Lung (tissue), 12 donors: Measurements from ENCODE around the gene AGAP1. TPM values are rescaled to one million over a fixed set of nuclear protein-coding genes. Genes with fewer than 3 reads are reported as not detected.

Source experiments
- ATAC-seq: fragments of 200-7000 bp; cut with Tn5 transposase; one replicate; pipeline ENCODE4 v1.9.1; 2020; ENCODE audit warnings: moderate number of reproducible peaks; ENCODE audit not compliant: insufficient read depth, low FRiP score
- DNase-seq, 3 donors: peaks; one replicate each; pipeline ENCODE4 v3.0.0-alpha.2; 2013 to 2017
- H3K27ac ChIP-seq, 2 donors: one replicate each; pipeline ENCODE4 v1.5.1; 2013; ENCODE audit warnings: mild to moderate bottlenecking in 2 of 2, moderate library complexity in 2 of 2, control low read depth in 1 of 2, inconsistent platforms in 1 of 2, low read depth in 1 of 2, low read length in 1 of 2
- H3K27me3 ChIP-seq, 3 donors: one replicate each; pipeline ENCODE4 v1.5.1; 2013; ENCODE audit warnings: low read length in 2 of 3; ENCODE audit not compliant: control insufficient read depth in 3 of 3, insufficient read depth in 3 of 3
- H3K36me3 ChIP-seq, 4 donors: one replicate each; pipeline ENCODE4 v1.5.1; 2013; ENCODE audit warnings: low read length in 4 of 4, mild to moderate bottlenecking in 1 of 4, moderate library complexity in 1 of 4; ENCODE audit not compliant: control insufficient read depth in 4 of 4, insufficient read depth in 4 of 4
- H3K4me1 ChIP-seq, 5 donors: one replicate each; pipeline ENCODE4 v1.5.1; 2013; ENCODE audit warnings: low read length in 5 of 5, mild to moderate bottlenecking in 2 of 5, moderate library complexity in 1 of 5; ENCODE audit not compliant: control insufficient read depth in 5 of 5, insufficient read depth in 5 of 5
- H3K4me3 ChIP-seq: one replicate; pipeline ENCODE4 v1.5.1; 2013; ENCODE audit warnings: mild to moderate bottlenecking, control low read depth, moderate library complexity
- H3K9ac ChIP-seq, 2 donors: one replicate each; pipeline ENCODE4 v1.5.1; 2013; ENCODE audit warnings: low read length in 2 of 2, control low read depth in 1 of 2; ENCODE audit not compliant: insufficient read depth in 1 of 2
- H3K9me3 ChIP-seq, 4 donors: one replicate each; pipeline ENCODE4 v1.5.1; 2013; ENCODE audit warnings: low read length in 3 of 4, mild to moderate bottlenecking in 1 of 4, moderate library complexity in 1 of 4; ENCODE audit not compliant: control insufficient read depth in 4 of 4, insufficient read depth in 3 of 4
- WGBS, 2 donors: extraction: QIAGEN DNeasy Blood & Tissue Kit; methylation state at CpG; one replicate each; pipeline ENCODE4 v1.1.7; 2013; 5-methylcytosine and 5-hydroxymethylcytosine counted together
- polyA plus RNA-seq, 2 donors: library from polyadenylated mRNA; stranded (reverse); fragments of 200-250 nt; gene quantifications; one replicate each; pipeline ENCODE4 v1.2.1, GENCODE V29; 2013
- total RNA-seq, 2 donors: library from RNA; depleted of rRNA in 1 of 2; stranded (reverse); fragments of >200 nt in 1 of 2; gene quantifications; one replicate each; pipeline ENCODE4 v1.2.1, GENCODE V29; 2014 to 2021
- TF ChIP-seq, protein P1 (sequence below): IDR thresholded peaks from 2 replicates; pipeline ENCODE4 v1.5.1; 2012; ENCODE audit warnings: mild to moderate bottlenecking; ENCODE audit errors: control extremely low read depth, extremely low read depth
- donor health status: control.
- donor health status: control.
- donor health status: Bipolar disorder and iron deficiency.
- donor health status: healthy.
- donor health status: DM: yes; HTN: yes; CAD: no.

AGAP1 gene
- total and polyA plus RNA-seq, 4 donors, result 6.6 to 39.4 (median 20.2) TPM

DNA sequence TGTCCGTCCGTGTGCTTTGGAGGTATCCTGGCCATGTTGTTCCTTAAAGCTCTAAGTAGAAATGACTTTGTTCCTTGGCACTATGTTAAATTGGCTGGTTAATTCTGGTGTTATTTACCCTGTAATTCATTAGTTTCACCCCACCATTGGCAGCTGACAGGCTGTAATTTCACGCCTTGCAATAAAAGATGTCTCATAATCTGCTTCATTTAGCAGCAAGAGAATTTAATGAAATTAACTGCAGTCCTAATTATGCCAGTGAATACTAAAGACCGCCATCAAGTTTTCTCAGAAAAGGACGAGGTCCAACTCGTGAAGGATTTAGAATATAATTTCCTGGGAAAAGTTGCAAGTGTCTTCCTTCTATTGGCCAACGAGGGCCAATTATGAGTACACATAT is 355.1 kb downstream of the AGAP1 start:
- 92 to 95% methylated on average over 7 of the region's 7 CpGs for WGBS, 2 donors
- Histone ChIP-seq H3K9me3 (no peaks in the 10 kb centered on the region), H3K4me1 (peaks cover 0 to 5% (median 0%) of the 10 kb centered on the region in 5 donors), H3K27ac (no peak overlapping the region), H3K9ac (no peak overlapping the region), H3K4me3 (no peak overlapping the region), H3K27me3 (no peaks in the 10 kb centered on the region), H3K36me3 (peaks cover 0 to 1% (median 0%) of the 10 kb centered on the region in 4 donors)
- TF ChIP-seq, protein P1, sequence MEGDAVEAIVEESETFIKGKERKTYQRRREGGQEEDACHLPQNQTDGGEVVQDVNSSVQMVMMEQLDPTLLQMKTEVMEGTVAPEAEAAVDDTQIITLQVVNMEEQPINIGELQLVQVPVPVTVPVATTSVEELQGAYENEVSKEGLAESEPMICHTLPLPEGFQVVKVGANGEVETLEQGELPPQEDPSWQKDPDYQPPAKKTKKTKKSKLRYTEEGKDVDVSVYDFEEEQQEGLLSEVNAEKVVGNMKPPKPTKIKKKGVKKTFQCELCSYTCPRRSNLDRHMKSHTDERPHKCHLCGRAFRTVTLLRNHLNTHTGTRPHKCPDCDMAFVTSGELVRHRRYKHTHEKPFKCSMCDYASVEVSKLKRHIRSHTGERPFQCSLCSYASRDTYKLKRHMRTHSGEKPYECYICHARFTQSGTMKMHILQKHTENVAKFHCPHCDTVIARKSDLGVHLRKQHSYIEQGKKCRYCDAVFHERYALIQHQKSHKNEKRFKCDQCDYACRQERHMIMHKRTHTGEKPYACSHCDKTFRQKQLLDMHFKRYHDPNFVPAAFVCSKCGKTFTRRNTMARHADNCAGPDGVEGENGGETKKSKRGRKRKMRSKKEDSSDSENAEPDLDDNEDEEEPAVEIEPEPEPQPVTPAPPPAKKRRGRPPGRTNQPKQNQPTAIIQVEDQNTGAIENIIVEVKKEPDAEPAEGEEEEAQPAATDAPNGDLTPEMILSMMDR, result no peak
- no peak for DNase-seq
- no peak for ATAC-seq

DNA sequence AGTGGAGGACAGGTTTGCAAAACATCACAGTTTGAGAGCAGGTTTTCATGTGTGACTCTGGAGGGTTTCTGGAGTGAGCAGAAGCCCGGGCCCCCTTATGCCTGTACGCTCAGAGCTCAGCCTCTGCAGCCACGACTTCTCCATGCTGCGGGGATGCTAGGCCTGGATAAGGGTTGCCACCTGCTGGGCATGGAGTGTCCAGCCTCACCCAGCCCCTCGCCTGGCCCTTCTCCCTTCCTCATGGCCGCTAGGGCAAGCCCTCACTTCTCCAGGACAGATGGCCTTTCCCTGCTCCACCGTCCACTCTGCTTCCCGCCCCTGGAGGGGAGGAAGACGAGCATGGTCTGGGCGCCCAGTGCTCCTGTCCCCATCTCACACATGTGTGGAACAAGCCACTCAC is 355.6 kb downstream of the AGAP1 start:
- WGBS, 2 donors, result 93 to 94% methylated on average over 10 of the region's 10 CpGs

DNA sequence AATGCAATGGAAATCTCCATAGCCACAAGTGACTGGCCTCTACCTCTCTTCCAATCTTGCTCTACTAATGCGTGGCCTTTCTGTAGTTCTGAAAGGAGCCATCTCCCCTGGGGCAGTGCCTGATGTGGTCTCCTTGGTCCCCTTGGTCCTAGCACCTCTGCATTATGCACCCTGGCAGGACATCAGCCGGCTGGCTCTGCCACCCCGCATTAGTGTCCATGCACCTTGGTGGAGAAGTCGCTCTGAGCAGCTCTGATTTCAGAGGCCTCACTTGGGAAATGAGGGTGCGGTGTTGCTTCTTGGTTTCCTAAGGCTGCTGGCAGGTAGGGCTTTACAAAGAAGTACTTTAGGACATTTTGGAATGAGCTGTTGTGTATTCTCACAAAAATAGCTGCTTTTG is 356.4 kb downstream of the AGAP1 start:
- H3K27ac ChIP-seq, result no peak overlapping the region
- ATAC-seq (no peak), DNase-seq (no peak)
- no peaks in the 10 kb centered on the region for H3K4me1 ChIP-seq
- H3K27me3 ChIP-seq, result no peaks in the 10 kb centered on the region
- WGBS, 2 donors, result 77 to 89% methylated on average over 5 of the region's 5 CpGs
- H3K4me3 ChIP-seq, result no peak overlapping the region
- H3K9me3 ChIP-seq, result no peaks in the 10 kb centered on the region
- peaks cover 0 to 1% (median 0%) of the 10 kb centered on the region in 4 donors for H3K36me3 ChIP-seq
- TF ChIP-seq, protein P1, result no peak
- H3K9ac ChIP-seq, result no peak overlapping the region

More for the DNA sequence above, 355.6 kb downstream of the AGAP1 start:
- no peak overlapping the region for H3K9ac ChIP-seq
- ATAC-seq (no peak), DNase-seq (no peak)
- no peaks in the 10 kb centered on the region for H3K4me1 ChIP-seq
- TF ChIP-seq, protein P1, result no peak
- H3K9me3 ChIP-seq, result no peaks in the 10 kb centered on the region
- peaks cover 0 to 1% (median 0%) of the 10 kb centered on the region in 4 donors for H3K36me3 ChIP-seq
- H3K27me3 ChIP-seq, result no peaks in the 10 kb centered on the region
- no peak overlapping the region for H3K4me3 ChIP-seq
- H3K27ac ChIP-seq, result no peak overlapping the region

DNA sequence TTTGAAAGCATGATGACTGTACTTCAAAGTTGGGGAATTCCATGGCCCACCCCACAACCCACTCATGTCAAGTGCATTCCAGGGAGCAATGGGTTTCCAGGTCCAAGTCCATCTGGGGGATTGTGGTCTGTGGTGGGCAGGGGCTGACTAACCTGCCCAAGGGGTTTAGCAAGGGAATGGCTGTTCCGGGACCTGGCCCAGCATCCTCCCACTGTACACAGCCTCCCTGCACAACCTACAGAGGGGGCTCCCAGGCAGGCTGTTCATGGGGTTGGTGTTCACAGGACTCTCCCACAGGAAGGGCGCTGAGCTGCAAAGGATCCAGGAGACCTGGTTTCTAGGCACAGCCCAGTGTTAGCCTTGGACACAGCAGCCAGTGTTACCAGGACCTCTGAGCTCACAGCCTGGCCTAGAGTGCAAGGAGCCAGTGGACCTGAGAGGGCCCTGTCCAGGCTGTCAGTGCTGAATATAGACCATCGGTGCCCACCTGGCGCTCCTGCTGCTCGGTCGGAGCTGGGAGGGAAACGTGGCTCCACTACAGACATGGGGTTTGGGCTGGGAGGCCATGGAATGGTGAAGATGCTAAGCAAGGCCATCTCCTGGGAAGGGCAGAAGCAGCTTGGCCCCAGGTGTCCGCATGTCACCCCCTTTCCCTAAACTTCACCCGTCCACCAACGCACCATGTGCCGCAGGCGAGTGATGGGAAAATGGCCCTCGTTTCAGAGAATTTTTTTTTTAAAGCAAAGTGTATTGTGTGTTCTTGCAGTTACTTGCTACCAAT is 357.1 kb downstream of the AGAP1 start:
- Histone ChIP-seq H3K9ac (no peak overlapping the region), H3K4me3 (no peak overlapping the region), H3K9me3 (no peaks in the 10 kb centered on the region), H3K36me3 (peaks cover 0 to 1% (median 0%) of the 10 kb centered on the region in 4 donors), H3K4me1 (no peaks in the 10 kb centered on the region), H3K27me3 (no peaks in the 10 kb centered on the region), H3K27ac (no peak overlapping the region)
- TF ChIP-seq, protein P1, result no peak
- DNase-seq, result no peak
- WGBS, 2 donors, result 96 to 97% methylated on average over 13 of the region's 13 CpGs
- ATAC-seq, result no peak
